ENCODE measurements around the gene IMMP1L.

GRCh38 chr11:31521497-31522150 lies 12.2 kb upstream of the IMMP1L start:
- TF ChIP-seq CTCF (IDR thresholded peaks at IDR 0.05): no peak
- no peak for TF ChIP-seq POLR2A (IDR thresholded peaks at IDR 0.05)

All from testis (tissue), 2 donors.